Tibial artery (tissue), 4 donors: ENCODE measurements around the gene ZBTB8B.
"Not testable (repeated sequence)": the region's sequence is repeated elsewhere in the genome, so short reads cannot be mapped to it uniquely, and the experiment has no call there.

Experiments
- DNase-seq, 2 donors: peaks; one replicate each; pipeline ENCODE4 v3.0.0-alpha.2; 2019
- H3K27ac ChIP-seq, 2 donors: fragments of 200-600 bp; sonication (generic) in 1 of 2; 1 replicate in 1 of 2; 2 replicates in 1 of 2; pipeline ENCODE4 v1.5.1; 2018 to 2019; ENCODE audit warnings: mild to moderate bottlenecking in 1 of 2
- H3K27me3 ChIP-seq, 2 donors: fragments of 200-600 bp; sonication (generic) in 1 of 2; one replicate each; pipeline versions ENCODE4 v1.5.1 to v1.6.0; 2016 to 2019
- H3K36me3 ChIP-seq, 3 donors: fragments of 200-600 bp; sonication (generic) in 2 of 3; one replicate each; pipeline ENCODE4 v1.5.1; 2016 to 2019; ENCODE audit warnings: mild to moderate bottlenecking in 2 of 3
- H3K4me1 ChIP-seq, 4 donors: fragments of 200-600 bp; sonication (generic) in 2 of 4; 1 replicate in 3 of 4; 2 replicates in 1 of 4; pipeline ENCODE4 v1.5.1; 2016 to 2019
- H3K4me3 ChIP-seq, 2 donors: fragments of 200-600 bp; sonication (generic) in 1 of 2; 1 replicate in 1 of 2; 2 replicates in 1 of 2; pipeline ENCODE4 v1.5.1; 2018 to 2019; ENCODE audit warnings: mild to moderate bottlenecking in 2 of 2
- H3K9me3 ChIP-seq, 3 donors: fragments of 200-600 bp; sonication (generic) in 1 of 3; one replicate each; pipeline ENCODE4 v1.5.1; 2016 to 2019
- intact Hi-C: fragments of 100-400 bp; cut with DNase I; formaldehyde crosslinking; loops from one replicate; pipeline ENCODE4 v1.15.0; 2023; ENCODE audit warnings: low total_unique reads
- TF ChIP-seq, protein P1 (sequence below), 2 experiments: fragments of 200-600 bp in 1 of 2; fragments of 450-650 bp in 1 of 2; IDR thresholded peaks; one replicate each; pipeline ENCODE4 v1.5.1; 2017 to 2019; ENCODE audit warnings: antibody characterized with exemption in 2 of 2, mild to moderate bottlenecking in 1 of 2, moderate library complexity in 1 of 2

The ZBTB8B gene

GRCh38 chr1:32466761-32467160 is 1.9 kb downstream of the ZBTB8B start:
- Histone ChIP-seq H3K36me3 (no peaks in the 10 kb centered on the region), H3K27ac (no peak overlapping the region), H3K9me3 (no peaks in the 10 kb centered on the region), H3K4me1 (peaks cover 0 to 19% (median 15%) of the 10 kb centered on the region in 4 donors), H3K27me3 (peaks cover 0 to 57% of the 10 kb centered on the region in 2 donors), H3K4me3 (no peak overlapping the region)
- no peak for DNase-seq
- intact Hi-C loops, result no loop called here
- TF ChIP-seq, protein P1, sequence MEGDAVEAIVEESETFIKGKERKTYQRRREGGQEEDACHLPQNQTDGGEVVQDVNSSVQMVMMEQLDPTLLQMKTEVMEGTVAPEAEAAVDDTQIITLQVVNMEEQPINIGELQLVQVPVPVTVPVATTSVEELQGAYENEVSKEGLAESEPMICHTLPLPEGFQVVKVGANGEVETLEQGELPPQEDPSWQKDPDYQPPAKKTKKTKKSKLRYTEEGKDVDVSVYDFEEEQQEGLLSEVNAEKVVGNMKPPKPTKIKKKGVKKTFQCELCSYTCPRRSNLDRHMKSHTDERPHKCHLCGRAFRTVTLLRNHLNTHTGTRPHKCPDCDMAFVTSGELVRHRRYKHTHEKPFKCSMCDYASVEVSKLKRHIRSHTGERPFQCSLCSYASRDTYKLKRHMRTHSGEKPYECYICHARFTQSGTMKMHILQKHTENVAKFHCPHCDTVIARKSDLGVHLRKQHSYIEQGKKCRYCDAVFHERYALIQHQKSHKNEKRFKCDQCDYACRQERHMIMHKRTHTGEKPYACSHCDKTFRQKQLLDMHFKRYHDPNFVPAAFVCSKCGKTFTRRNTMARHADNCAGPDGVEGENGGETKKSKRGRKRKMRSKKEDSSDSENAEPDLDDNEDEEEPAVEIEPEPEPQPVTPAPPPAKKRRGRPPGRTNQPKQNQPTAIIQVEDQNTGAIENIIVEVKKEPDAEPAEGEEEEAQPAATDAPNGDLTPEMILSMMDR (IDR thresholded peaks at IDR 0.05), result no peak

DNA sequence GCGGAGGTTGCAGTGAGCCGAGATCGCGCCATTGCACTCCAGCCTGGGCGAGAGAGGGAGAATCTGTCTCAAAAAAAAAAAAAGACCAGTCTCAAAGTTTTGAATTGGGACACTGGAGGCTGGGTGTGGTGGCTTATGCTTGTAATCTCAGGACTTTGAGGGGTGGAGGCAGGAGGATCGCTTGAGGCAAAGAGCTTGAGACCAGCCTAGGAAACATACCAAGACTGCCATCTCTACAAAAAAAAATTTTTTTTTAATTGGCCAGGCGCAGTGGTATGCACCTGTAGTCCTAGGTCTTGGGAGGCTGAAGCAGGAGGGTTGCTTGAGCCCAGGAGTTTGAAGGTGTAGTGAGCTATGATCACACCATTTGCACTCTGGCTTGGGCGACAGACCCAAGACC is 3.9 kb downstream of the ZBTB8B start:
- DNase-seq, result peak in 1 of 2 donors; percentile 4
- H3K27ac ChIP-seq, result no peak overlapping the region
- H3K4me3 ChIP-seq, result no peak overlapping the region
- TF ChIP-seq, protein P1 (IDR thresholded peaks at IDR 0.05), result no peak
- H3K27me3 ChIP-seq, result peaks cover 0 to 62% of the 10 kb centered on the region in 2 donors
- intact Hi-C loops, result no loop called here
- H3K4me1 ChIP-seq, result peaks cover 0 to 19% (median 15%) of the 10 kb centered on the region in 4 donors
- no peaks in the 10 kb centered on the region for H3K9me3 ChIP-seq
- no peaks in the 10 kb centered on the region for H3K36me3 ChIP-seq

DNA sequence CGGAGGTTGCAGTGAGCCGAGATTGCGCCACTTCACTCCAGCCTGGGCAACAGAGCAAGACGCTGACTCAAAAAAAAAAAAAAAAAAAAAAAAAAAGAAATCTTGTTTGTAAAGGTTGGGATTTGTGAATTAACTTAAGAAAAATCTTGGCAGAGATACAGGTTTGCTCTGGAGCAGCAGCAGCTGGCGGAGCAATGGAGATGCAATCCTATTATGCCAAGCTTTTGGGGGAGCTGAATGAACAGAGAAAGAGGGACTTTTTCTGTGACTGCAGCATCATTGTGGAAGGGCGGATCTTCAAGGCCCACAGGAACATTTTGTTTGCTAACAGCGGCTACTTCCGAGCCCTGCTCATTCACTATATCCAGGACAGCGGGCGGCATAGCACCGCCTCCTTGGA is 5.6 kb downstream of the ZBTB8B start:
- no peaks in the 10 kb centered on the region for H3K9me3 ChIP-seq
- H3K4me1 ChIP-seq, result peaks cover 0 to 3% (median 1%) of the 10 kb centered on the region in 4 donors
- DNase-seq, result no peak
- peaks cover 0 to 58% of the 10 kb centered on the region in 2 donors for H3K27me3 ChIP-seq
- H3K36me3 ChIP-seq, result no peaks in the 10 kb centered on the region
- no peak overlapping the region for H3K27ac ChIP-seq
- TF ChIP-seq, protein P1 (IDR thresholded peaks at IDR 0.05), result no peak
- intact Hi-C loops, result no loop called here
- H3K4me3 ChIP-seq, result no peak overlapping the region

- no peaks in the 10 kb centered on the region for H3K36me3 ChIP-seq
- TF ChIP-seq, protein P1 (IDR thresholded peaks at IDR 0.05), result peak in 1 of 2 experiments; percentile 10
- H3K27me3 ChIP-seq, result peaks cover 0 to 57% of the 10 kb centered on the region in 2 donors
- DNase-seq, result peak in 1 of 2 donors; percentile 51
- no peaks in the 10 kb centered on the region for H3K9me3 ChIP-seq
- H3K4me3 ChIP-seq, result no peak overlapping the region
- no peaks in the 10 kb centered on the region for H3K4me1 ChIP-seq
- no peak overlapping the region for H3K27ac ChIP-seq
- intact Hi-C loops, result no loop called here
Observed at GRCh38 chr1:32470991-32471694, 6.3 kb downstream of the ZBTB8B start.

GRCh38 chr1:32471695-32472362 is 7.0 kb downstream of the ZBTB8B start:
- Histone ChIP-seq H3K27me3 (peaks cover 0 to 50% of the 10 kb centered on the region in 2 donors), H3K36me3 (no peaks in the 10 kb centered on the region), H3K27ac (no peak overlapping the region), H3K4me1 (no peaks in the 10 kb centered on the region), H3K4me3 (no peak overlapping the region), H3K9me3 (no peaks in the 10 kb centered on the region)
- TF ChIP-seq, protein P1 (IDR thresholded peaks at IDR 0.05), result no peak
- intact Hi-C loops, result no loop called here
- DNase-seq, result no peak

DNA sequence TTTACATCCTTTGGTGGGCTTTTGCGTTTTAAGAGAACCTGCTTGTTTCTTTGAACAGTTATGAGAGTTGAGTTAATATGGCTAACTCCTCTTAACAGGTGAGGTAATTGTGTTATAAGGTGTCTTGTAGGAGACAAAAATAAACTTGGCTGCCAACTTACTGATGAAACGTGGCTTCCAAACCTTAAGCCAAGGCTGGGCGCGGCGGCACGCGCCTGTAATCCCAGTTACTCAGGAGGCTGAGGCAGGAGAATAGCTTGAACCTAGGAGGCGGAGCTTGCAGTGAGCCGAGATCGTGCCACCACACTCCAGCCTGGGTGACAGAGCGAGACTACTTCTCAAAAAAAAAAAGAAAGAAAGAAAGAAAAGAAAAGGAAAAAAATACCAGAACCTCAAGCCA is 8.1 kb downstream of the ZBTB8B start:
- H3K4me3 ChIP-seq, H3K36me3 ChIP-seq, H3K27ac ChIP-seq, H3K4me1 ChIP-seq, intact Hi-C loops, H3K9me3 ChIP-seq: not testable (repeated sequence)
- peak in 1 of 2 donors; percentile 19 for DNase-seq
- H3K27me3 ChIP-seq, result peaks cover 0 to 38% of the 10 kb centered on the region in 2 donors
